ENCODE data around the gene PRKAG2.

- TF ChIP-seq CTCF (IDR thresholded peaks at IDR 0.05), result no peak
- no peak for TF ChIP-seq ZFX (IDR thresholded peaks at IDR 0.05; ENCODE audit: borderline replicate concordance)
Observed at GRCh38 chr7:151769188-151769821, 107.6 kb downstream of the PRKAG2 start.
